ENCODE measurements around the gene PRPF6. TPM values are rescaled to one million over a fixed set of nuclear protein-coding genes. Genes with fewer than 3 reads are reported as not detected.
"Not testable (repeated sequence)": the region's sequence is repeated elsewhere in the genome, so short reads cannot be mapped to it uniquely, and the experiment has no call there.

PRPF6 gene
- total RNA-seq, 2 experiments from 2014 or later, result 60.5 to 67.0 TPM

DNA sequence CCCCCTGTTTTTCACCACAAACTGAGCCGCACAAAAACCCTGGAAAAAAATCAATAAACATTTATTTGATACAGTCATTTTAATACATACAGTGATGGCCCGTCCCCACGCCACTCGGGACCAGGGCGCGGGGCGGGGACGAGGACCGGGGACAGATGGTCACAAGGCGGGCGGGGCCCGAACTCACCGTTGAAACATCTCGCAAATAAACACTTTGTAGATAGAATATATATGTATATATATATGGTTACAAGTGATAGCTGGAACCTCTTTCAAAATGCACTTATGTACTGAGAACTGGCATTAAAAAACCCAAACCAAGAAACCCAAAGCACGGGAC is 24.3 kb upstream of the PRPF6 start:
- CTCF ChIA-PET, result interaction anchor here (0.7 to 2.0 kb wide), 6 partner anchors 17 to 127 kb away, joined by 3 to 6 read pairs (median 4); partner anchors contain the start of genes LKAAEAR1, PRPF6 and SAMD10
- Mint-ChIP-seq H3K27me3 (no peaks in the 10 kb centered on the region), H3K27ac (peak overlapping the region; percentile 82), H3K4me1 (peaks cover 37% of the 10 kb centered on the region), H3K36me3 (ENCODE audit: low read depth) (peaks cover 2% of the 10 kb centered on the region), H3K4me3 (peak overlapping the region; percentile 77), H3K9me3 (ENCODE audit: low read depth) (no peaks in the 10 kb centered on the region)
- ATAC-seq (peak; percentile 10), DNase-seq (no peak)
- POLR2A ChIA-PET, result interaction anchor here (0.6 to 0.7 kb wide), 2 partner anchors 24 to 229 kb away, joined by 3 to 4 read pairs; partner anchors contain the start of gene PRPF6
- intact Hi-C loops (cut with DNase I, micrococcal nuclease), result loop anchor here (1.0 to 5.0 kb wide), 12 partner anchors 12 to 436 kb away; partner anchors contain the start of genes PTK6 (in 2 of the 2), ARFRP1 (in 1 of the 2), DNAJC5 (in 1 of the 2) and GMEB2 (in 1 of the 2)

DNA sequence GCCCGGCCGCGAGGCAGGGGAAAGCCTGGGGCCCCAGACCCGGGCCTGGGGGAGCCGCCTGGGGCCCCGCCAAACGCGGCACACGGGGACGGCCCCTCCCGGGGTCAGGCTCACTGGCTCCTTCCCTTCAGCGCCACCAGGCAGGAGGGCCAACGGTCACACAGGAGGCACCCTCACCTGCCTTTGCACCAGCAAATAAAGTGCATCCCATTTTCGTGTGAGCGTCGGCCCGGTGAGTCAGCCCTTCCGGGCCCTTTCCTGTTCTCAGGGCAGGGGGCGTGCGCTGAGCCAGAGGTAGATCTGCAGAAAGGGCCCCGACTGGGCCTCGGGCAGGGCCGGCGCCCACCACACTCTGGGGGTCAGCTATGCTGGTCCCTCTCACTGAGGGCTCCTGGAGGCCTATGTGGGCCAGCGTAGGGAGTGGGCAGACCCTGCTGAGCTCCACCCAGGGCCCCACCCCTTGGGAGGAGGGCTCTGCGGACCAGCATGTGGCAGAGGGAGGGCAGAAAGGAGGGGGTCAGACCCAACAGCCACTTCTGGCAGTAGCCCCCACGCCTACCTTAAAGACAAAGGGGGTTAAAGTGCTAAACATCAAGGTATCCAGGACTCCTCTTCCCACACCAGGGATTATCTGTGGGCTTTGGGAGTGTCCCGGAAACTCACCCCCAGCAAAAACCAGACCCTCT is 23.8 kb upstream of the PRPF6 start:
- DNase-seq (peak; percentile 90), ATAC-seq (peak; percentile 65)
- CTCF ChIA-PET, result interaction anchor here (1.0 to 2.0 kb wide), 2 partner anchors 17 to 179 kb away, joined by 3 to 6 read pairs; no protein-coding TSS in a partner anchor
- peaks cover 37% of the 10 kb centered on the region for H3K4me1 Mint-ChIP-seq
- H3K27ac Mint-ChIP-seq, result peak overlapping the region; percentile 89
- POLR2A ChIA-PET, result no interaction called here
- no peaks in the 10 kb centered on the region for H3K9me3 Mint-ChIP-seq (ENCODE audit: low read depth)
- peak overlapping the region; percentile 77 for H3K4me3 Mint-ChIP-seq
- no peaks in the 10 kb centered on the region for H3K27me3 Mint-ChIP-seq
- intact Hi-C loops (cut with DNase I, micrococcal nuclease), result loop anchor here (1.0 to 5.0 kb wide), 6 partner anchors 11 to 420 kb away; partner anchors contain the start of genes PTK6 (in 2 of the 2), ARFRP1 (in 1 of the 2), DNAJC5 (in 1 of the 2) and GMEB2 (in 1 of the 2)
- peaks cover 2% of the 10 kb centered on the region for H3K36me3 Mint-ChIP-seq (ENCODE audit: low read depth)

DNA sequence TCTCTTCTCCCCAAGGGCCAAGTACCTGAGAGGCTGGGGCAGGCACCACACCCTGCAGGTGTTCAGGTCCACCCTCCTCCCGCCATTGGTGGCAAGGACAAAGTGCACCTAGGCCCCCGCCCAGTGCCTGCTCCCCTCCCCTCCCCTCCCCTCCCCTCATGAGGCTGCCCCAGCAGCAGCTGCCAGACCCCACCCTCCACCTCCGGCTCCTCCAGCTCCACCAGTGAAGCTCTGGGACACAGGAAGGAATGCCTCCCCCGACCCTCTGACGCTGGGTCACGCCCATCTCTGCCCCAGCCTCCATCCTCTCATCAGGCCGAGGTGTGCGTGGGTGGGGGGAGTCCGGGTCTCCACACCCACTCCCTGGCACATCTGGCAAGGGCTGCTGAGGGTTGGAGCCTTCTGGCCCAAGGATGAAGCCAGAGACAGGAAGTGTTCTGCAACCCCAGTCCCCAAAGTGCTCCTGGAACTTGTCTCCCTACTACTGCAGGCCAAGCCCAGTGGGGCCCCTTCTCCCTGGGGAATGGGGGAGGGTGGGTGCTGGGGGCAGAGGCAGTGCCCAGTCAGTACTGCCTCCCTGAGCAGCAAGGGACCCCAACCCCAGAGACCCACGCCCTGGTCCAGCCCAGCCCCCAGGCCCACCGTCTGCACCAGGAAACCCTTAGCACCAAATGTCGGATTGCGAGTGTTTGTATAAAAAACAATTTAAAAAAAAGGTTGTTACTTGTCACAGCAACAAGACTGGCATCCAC is 23.1 kb upstream of the PRPF6 start:
- DNase-seq (peak; percentile 78), ATAC-seq (peak; percentile 3)
- peak overlapping the region; percentile 77 for H3K4me3 Mint-ChIP-seq
- ChIA-PET POLR2A (no interaction called here), CTCF (interaction anchor here (1.0 to 2.0 kb wide), 2 partner anchors 16 to 180 kb away, joined by 3 to 6 read pairs; no protein-coding TSS in a partner anchor)
- no peaks in the 10 kb centered on the region for H3K9me3 Mint-ChIP-seq (ENCODE audit: low read depth)
- peaks cover 37% of the 10 kb centered on the region for H3K4me1 Mint-ChIP-seq
- no peaks in the 10 kb centered on the region for H3K27me3 Mint-ChIP-seq
- intact Hi-C loops (cut with DNase I, micrococcal nuclease), result loop anchor here (1.0 to 5.0 kb wide), 6 partner anchors 10 to 421 kb away; partner anchors contain the start of genes PTK6 (in 2 of the 2), ARFRP1 (in 1 of the 2), DNAJC5 (in 1 of the 2) and GMEB2 (in 1 of the 2)
- peak overlapping the region; percentile 89 for H3K27ac Mint-ChIP-seq
- peaks cover 2% of the 10 kb centered on the region for H3K36me3 Mint-ChIP-seq (ENCODE audit: low read depth)

DNA sequence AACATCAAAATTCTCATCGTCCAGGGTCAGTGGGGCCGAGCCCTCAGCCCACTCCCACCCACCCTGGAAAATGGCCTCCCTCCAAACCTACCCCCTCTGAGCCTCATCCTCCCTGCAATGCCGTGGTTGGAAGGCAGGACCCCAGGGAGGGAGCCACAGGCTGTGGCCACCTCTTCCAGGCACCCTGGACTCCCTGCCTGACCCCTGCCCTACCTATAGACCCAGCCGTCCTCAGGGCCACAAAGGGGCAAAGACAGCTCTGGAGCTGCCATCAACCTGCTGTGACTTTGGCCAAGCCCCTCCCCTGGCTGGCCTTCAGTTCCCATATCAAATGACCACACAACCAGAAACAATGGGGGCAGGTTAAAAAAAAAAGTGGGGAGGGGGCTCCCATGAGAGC is 22.5 kb upstream of the PRPF6 start:
- H3K27me3 Mint-ChIP-seq, result no peaks in the 10 kb centered on the region
- no peak for DNase-seq
- ATAC-seq, result no peak
- peaks cover 34% of the 10 kb centered on the region for H3K4me1 Mint-ChIP-seq
- POLR2A ChIA-PET, result interaction anchor here (0.6 kb wide), 1 partner anchor 251 kb away, joined by 3 read pairs; the partner anchor contains the start of genes ARFRP1 and ZGPAT
- CTCF ChIA-PET, result interaction anchor here (0.7 kb wide), 1 partner anchor 421 kb away, joined by 3 read pairs; the partner anchor contains the start of gene PTK6
- no peak overlapping the region for H3K4me3 Mint-ChIP-seq
- H3K9me3 Mint-ChIP-seq (ENCODE audit: low read depth), result no peaks in the 10 kb centered on the region
- intact Hi-C loops (cut with DNase I, micrococcal nuclease), result loop anchor here (5.0 kb wide), 2 partner anchors 331 to 421 kb away; partner anchors contain the start of genes PTK6 (in 2 of the 2) and GMEB2 (in 1 of the 2)
- peak overlapping the region; percentile 51 for H3K27ac Mint-ChIP-seq
- H3K36me3 Mint-ChIP-seq (ENCODE audit: low read depth), result peaks cover 2% of the 10 kb centered on the region

DNA sequence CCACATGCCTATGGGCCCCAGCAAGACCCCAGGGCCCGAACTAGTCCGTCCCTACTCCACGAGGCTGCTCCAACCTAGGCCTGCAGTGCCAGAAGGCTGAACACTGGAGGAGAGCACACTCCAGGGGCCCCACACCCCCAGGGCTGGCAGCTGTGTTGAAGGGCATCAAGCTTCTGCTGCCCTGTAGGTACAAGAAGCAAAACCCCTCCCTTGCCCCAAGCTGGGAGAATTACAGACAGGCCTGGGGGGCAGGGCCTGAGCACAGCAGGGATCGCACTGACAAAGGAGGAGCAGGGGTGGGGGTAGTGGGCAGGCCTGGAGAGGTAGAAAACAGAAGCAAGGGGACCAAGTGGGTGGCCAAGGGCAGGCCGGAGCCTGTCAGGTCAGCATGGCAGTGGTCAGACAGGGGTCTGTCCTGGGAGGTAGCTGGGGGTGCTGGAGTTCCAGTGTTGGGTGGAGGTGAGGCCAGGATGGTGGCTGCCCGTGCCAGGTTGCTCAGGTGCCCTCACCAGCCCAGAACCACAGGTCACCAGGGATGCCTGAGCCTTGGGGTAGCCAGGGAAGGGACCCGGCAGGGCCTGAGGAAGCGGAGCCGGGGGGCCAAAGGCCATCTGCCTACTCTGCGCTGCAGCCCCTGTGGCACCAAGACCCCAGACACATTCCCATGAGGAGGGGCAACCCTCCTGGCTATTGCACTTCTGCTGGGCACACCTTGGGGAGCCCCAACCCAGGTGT is 21.8 kb upstream of the PRPF6 start:
- DNase-seq (no peak), ATAC-seq (no peak)
- H3K27me3 Mint-ChIP-seq, result no peaks in the 10 kb centered on the region
- H3K9me3 Mint-ChIP-seq (ENCODE audit: low read depth), result no peaks in the 10 kb centered on the region
- no peak overlapping the region for H3K4me3 Mint-ChIP-seq
- intact Hi-C loops (cut with DNase I, micrococcal nuclease), result loop anchor here (5.0 kb wide), 2 partner anchors 332 to 422 kb away; partner anchors contain the start of genes PTK6 (in 2 of the 2) and GMEB2 (in 1 of the 2)
- peaks cover 27% of the 10 kb centered on the region for H3K4me1 Mint-ChIP-seq
- no peak overlapping the region for H3K27ac Mint-ChIP-seq
- ChIA-PET CTCF (interaction anchor here (0.7 kb wide), 1 partner anchor 421 kb away, joined by 3 read pairs; the partner anchor contains the start of gene PTK6), POLR2A (interaction anchor here (0.6 kb wide), 1 partner anchor 251 kb away, joined by 3 read pairs; the partner anchor contains the start of genes ARFRP1 and ZGPAT)
- peaks cover 2% of the 10 kb centered on the region for H3K36me3 Mint-ChIP-seq (ENCODE audit: low read depth)

DNA sequence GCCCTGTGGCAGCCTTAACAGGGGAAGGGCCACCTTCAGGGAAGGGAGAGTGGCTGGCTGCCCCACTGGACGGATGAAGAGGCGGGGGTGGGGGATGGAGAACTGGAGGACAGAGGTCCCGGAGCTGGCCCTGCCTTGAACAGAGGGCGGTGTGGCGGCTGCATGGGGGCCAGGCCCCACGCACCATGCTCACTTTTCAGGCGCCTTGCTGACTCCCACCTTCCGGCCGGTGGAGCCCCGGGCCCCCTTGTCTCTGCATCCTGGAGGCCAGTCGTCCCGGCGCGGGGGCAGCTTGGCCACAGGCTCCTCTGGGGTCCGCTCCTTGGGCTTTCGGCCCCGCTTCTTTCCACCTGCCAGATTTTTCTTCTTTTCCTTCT is 21.2 kb upstream of the PRPF6 start:
- CTCF ChIA-PET, result interaction anchor here (1.0 kb wide), 1 partner anchor 20 kb away, joined by 3 read pairs; the partner anchor contains the start of gene SAMD10
- intact Hi-C loops (cut with DNase I, micrococcal nuclease), result loop anchor here (5.0 kb wide), 2 partner anchors 332 to 422 kb away; partner anchors contain the start of genes PTK6 (in 2 of the 2) and GMEB2 (in 1 of the 2)

GRCh38 chr20:63960654-63961621 is 20.0 kb upstream of the PRPF6 start:
- H3K27ac Mint-ChIP-seq; DNase-seq; H3K36me3 Mint-ChIP-seq (ENCODE audit: low read depth); POLR2A ChIA-PET; H3K4me3 Mint-ChIP-seq; ATAC-seq; H3K9me3 Mint-ChIP-seq (ENCODE audit: low read depth); H3K27me3 Mint-ChIP-seq; intact Hi-C loops (cut with DNase I, micrococcal nuclease): not testable (repeated sequence)
- H3K4me1 Mint-ChIP-seq, result peaks cover 17% of the 10 kb centered on the region
- CTCF ChIA-PET, result interaction anchor here (0.6 to 1.0 kb wide), 2 partner anchors 13 to 18 kb away, joined by 3 to 4 read pairs; partner anchors contain the start of gene SAMD10

More for the DNA sequence above, 21.2 kb upstream of the PRPF6 start:
- H3K27ac Mint-ChIP-seq, result no peak overlapping the region
- H3K36me3 Mint-ChIP-seq (ENCODE audit: low read depth), result peaks cover 2% of the 10 kb centered on the region
- no peaks in the 10 kb centered on the region for H3K27me3 Mint-ChIP-seq
- H3K9me3 Mint-ChIP-seq (ENCODE audit: low read depth), result no peaks in the 10 kb centered on the region
- ATAC-seq, result no peak
- DNase-seq, result no peak
- POLR2A ChIA-PET, result no interaction called here
- peaks cover 22% of the 10 kb centered on the region for H3K4me1 Mint-ChIP-seq
- H3K4me3 Mint-ChIP-seq, result no peak overlapping the region

DNA sequence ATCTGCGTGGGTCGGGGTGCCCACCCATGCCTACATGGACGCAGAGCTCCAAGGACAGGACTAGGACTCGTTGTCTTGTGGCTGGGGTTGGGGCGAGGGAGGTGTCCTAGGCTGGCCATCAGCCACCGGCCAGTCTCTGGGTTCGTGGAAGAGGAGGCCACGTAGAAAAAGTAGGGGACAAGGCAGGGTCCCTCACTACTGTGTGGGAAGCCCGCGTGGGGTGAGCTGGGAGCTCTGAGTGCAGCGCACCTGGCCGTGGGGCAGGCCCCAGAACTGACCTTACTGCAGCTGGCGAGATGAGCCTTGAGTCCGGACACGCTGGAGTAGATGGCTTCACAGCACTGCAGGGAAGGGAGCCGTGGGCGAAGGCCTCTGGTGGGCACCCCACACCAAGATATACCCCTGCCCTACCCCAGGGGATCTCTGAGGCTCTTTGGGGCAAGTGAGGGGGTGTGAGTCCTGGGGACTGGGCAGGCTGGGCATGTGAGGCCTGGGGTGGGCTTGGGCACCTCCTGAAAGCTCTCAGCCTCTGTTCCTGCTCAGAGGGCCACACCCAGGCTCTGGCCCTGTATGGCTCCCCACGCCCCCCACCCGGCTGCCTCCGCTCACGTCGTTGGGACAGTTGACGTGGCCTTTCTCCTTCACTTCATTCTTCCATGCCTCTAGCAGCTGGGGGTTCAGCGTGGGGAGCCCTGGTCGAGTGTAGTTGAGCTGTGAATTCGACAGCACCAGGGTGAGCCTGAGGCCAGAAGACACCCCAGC is 19.1 kb upstream of the PRPF6 start:
- Mint-ChIP-seq H3K27me3 (no peaks in the 10 kb centered on the region), H3K4me3 (no peak overlapping the region), H3K27ac (no peak overlapping the region), H3K4me1 (peaks cover 15% of the 10 kb centered on the region), H3K9me3 (ENCODE audit: low read depth) (no peaks in the 10 kb centered on the region), H3K36me3 (ENCODE audit: low read depth) (peaks cover 7% of the 10 kb centered on the region)
- ATAC-seq, result no peak
- POLR2A ChIA-PET, result no interaction called here
- DNase-seq, result no peak
- CTCF ChIA-PET, result no interaction called here
- intact Hi-C loops (cut with DNase I, micrococcal nuclease), result no loop called here

DNA sequence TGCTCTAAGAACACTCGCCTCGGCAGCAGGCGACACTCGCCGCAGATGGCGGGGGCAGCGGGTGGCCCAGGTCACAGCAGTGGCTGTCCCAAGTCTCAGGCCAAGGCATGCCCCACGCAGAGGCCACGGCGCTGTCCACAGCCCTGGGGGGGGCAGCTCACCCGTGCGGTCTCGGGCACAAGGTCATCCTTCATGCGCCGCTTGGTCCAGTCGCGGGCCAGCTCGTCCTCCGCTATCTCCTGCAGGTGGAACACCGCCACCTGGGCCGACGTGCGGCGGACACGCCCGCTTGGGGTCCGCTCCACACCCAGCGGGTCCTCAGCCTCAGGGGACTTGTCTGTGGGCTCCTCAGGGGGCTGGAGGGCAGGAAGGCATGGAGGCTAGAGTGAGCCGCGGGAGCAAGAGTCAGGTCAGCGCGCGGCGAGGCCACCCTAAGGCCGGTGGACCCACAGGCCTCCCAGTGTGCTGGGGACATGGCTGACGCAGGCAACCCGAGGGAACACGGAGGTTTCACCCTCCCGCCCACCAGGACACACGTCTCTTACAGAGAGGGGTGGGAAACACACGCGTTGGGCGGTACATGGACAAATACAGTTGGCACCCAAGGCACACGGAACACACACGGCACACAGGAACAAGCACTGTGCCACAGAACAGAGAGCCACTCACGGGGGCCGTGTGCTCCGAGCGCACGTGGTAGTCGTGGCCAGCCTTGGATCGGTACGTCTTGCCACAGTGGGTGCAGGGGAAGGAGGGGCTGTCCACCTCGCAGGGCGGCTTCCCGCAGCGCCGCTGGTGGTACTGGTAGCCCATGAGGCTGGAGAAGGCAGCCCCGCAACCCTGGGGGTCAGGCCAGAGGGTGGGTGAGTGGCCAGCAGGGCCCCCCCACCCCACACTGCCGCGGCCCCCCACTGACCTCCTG is 18.2 kb upstream of the PRPF6 start:
- peaks cover 9% of the 10 kb centered on the region for H3K4me1 Mint-ChIP-seq
- ATAC-seq, result no peak

More for the DNA sequence above, 18.2 kb upstream of the PRPF6 start:
- CTCF ChIA-PET, result no interaction called here
- intact Hi-C loops (cut with DNase I, micrococcal nuclease), result no loop called here
- DNase-seq, result no peak
- H3K27ac Mint-ChIP-seq, result no peak overlapping the region
- H3K27me3 Mint-ChIP-seq, result no peaks in the 10 kb centered on the region
- no peaks in the 10 kb centered on the region for H3K9me3 Mint-ChIP-seq (ENCODE audit: low read depth)
- no peak overlapping the region for H3K4me3 Mint-ChIP-seq
- peaks cover 7% of the 10 kb centered on the region for H3K36me3 Mint-ChIP-seq (ENCODE audit: low read depth)
- POLR2A ChIA-PET, result no interaction called here
